ENCODE data around the gene SLX4IP.

The SLX4IP gene

DNA sequence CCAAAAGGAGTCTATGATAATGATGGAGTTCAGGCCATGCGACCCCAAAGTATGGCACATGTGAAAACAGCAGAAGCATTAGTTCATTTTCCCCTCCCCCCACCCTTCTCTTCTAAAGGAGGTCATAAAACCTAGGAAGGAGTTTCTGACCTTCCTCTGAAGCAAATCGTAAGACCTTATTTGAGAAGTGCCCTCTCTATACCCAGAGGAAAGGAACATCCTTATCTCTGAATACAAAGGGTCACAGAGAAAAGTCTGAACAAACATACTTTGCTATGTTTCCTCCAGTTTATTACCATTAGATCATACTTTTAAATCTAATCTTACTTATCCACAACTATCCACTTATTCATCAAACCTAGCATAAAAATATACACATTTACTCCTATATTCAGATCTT, 48.6 kb downstream of the SLX4IP start:
- no peak for DNase-seq (ENCODE audit: extremely low read depth, low read depth)
- TF ChIP-seq, protein P1, sequence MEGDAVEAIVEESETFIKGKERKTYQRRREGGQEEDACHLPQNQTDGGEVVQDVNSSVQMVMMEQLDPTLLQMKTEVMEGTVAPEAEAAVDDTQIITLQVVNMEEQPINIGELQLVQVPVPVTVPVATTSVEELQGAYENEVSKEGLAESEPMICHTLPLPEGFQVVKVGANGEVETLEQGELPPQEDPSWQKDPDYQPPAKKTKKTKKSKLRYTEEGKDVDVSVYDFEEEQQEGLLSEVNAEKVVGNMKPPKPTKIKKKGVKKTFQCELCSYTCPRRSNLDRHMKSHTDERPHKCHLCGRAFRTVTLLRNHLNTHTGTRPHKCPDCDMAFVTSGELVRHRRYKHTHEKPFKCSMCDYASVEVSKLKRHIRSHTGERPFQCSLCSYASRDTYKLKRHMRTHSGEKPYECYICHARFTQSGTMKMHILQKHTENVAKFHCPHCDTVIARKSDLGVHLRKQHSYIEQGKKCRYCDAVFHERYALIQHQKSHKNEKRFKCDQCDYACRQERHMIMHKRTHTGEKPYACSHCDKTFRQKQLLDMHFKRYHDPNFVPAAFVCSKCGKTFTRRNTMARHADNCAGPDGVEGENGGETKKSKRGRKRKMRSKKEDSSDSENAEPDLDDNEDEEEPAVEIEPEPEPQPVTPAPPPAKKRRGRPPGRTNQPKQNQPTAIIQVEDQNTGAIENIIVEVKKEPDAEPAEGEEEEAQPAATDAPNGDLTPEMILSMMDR (IDR thresholded peaks at IDR 0.05; ENCODE audit: low read depth, low read length, missing control alignments), result no peak
- H3K4me3 ChIP-seq (replicated peaks; ENCODE audit: low read depth, low read length), result no peak overlapping the region

GRCh38 chr20:10487142-10488136, 52.3 kb downstream of the SLX4IP start:
- no peak for DNase-seq (ENCODE audit: extremely low read depth, low read depth)
- H3K4me3 ChIP-seq (replicated peaks; ENCODE audit: low read depth, low read length), result no peak overlapping the region
- TF ChIP-seq, protein P1 (IDR thresholded peaks at IDR 0.05; ENCODE audit: low read depth, low read length, missing control alignments), result no peak

- TF ChIP-seq, protein P1 (IDR thresholded peaks at IDR 0.05; ENCODE audit: low read depth, low read length, missing control alignments), result no peak
- H3K4me3 ChIP-seq (replicated peaks; ENCODE audit: low read depth, low read length), result no peak overlapping the region
- DNase-seq (ENCODE audit: extremely low read depth, low read depth), result no peak
These were observed 53.4 kb downstream of the SLX4IP start for GRCh38 chr20:10488534-10488933.

DNA sequence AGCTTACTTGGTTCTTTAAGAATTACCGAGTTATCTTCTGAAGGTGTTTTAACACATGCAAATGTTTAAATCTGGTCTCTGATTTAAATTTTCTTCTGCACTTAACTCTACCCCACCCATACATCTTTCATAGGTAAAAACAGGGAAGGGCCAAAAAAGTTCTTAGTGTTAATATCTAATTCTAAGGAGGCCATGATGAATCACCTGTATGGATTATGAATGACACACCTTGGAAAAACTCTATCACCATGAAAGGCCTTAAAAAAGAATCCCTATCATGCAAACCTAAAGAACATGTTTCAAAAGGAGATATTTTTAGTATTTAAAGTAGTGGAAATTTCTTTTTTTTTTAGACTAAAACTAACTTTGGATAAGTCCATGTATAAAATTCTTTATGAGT, 54.7 kb downstream of the SLX4IP start:
- no peak for DNase-seq (ENCODE audit: extremely low read depth, low read depth)
- no peak overlapping the region for H3K4me3 ChIP-seq (replicated peaks; ENCODE audit: low read depth, low read length)
- TF ChIP-seq, protein P1 (IDR thresholded peaks at IDR 0.05; ENCODE audit: low read depth, low read length, missing control alignments), result no peak

- DNase-seq (ENCODE audit: extremely low read depth, low read depth), result no peak
- H3K4me3 ChIP-seq (replicated peaks; ENCODE audit: low read depth, low read length), result no peak overlapping the region
- TF ChIP-seq, protein P1 (IDR thresholded peaks at IDR 0.05; ENCODE audit: low read depth, low read length, missing control alignments), result no peak
These were observed 55.2 kb downstream of the SLX4IP start for GRCh38 chr20:10490257-10490656.

DNA sequence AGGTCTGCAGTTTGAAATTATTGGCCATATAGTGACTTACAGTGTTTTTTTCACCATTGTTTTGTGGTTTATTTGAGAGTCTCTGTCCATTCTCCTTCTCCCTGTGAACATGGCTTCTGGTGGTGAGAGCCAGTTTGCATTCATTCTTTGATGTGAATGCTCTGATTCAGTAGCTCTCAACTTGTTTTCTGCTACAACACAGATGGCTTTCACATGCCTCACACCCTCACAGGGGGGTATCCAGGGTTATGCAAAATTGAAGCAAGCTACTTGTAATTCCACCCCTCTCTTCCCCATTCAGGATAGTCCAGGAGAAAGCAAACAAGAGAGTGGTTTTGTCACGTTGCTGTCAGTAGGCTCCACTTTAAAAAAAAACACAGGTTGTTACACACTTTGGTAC, 55.6 kb downstream of the SLX4IP start:
- DNase-seq (ENCODE audit: extremely low read depth, low read depth), result no peak

More for the DNA sequence above, 55.6 kb downstream of the SLX4IP start:
- no peak overlapping the region for H3K4me3 ChIP-seq (replicated peaks; ENCODE audit: low read depth, low read length)
- TF ChIP-seq, protein P1 (IDR thresholded peaks at IDR 0.05; ENCODE audit: low read depth, low read length, missing control alignments), result no peak
